ENCODE data around the gene EXOSC7.

EXOSC7 gene

GRCh38 chr3:45055411-45056143 lies 79.5 kb downstream of the EXOSC7 start:
- H3K4me3 ChIP-seq (replicated peaks; ENCODE audit: low read depth, low read length), result no peak overlapping the region
- TF ChIP-seq CTCF (IDR thresholded peaks at IDR 0.05; ENCODE audit: insufficient read depth, low read length, poor library complexity, severe bottlenecking), result peak; percentile 40
- H3K36me3 ChIP-seq (ENCODE audit: control insufficient read depth, insufficient read depth, low read length), result no peaks in the 10 kb centered on the region
- no peaks in the 10 kb centered on the region for H3K27me3 ChIP-seq (replicated peaks; ENCODE audit: control insufficient read depth, insufficient read depth, low read length)
- no peak for DNase-seq (ENCODE audit: extremely low read depth, insufficient read length)

DNA sequence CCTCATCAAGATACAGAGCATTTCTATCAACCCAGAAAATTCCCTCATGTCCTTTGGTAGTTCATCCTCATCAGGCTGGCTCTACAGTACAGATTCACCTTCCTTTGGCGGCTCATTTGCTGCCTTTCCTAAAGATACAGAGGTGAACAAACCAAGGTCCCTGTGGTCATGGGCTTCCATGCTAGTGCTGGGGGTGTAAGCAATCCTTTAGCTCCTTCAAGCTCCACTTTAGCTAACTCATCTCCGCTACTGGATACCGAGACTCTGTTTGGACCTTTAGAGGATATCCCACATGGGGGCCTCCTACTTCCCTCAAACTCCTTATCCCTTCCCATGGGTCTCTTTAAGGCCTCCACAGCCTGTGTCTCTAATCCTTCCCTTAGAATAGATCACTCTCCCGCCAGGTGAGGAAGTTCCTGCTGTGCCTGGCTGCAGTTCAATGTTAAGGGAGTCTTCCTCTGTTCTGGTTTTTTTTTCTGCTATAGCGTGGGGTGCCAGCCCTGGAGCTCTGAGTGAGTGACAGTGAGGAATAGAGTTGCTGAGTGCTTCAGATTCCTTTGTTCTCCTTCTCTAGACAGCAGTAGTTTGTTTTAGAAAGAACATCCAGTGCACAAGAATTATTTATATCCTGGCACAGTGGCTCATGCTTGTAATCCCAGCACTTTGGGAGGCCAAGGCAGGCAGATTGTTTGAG lies 80.7 kb downstream of the EXOSC7 start:
- Histone ChIP-seq H3K4me3 (replicated peaks; ENCODE audit: low read depth, low read length) (no peak overlapping the region), H3K36me3 (ENCODE audit: control insufficient read depth, insufficient read depth, low read length) (no peaks in the 10 kb centered on the region), H3K27me3 (replicated peaks; ENCODE audit: control insufficient read depth, insufficient read depth, low read length) (no peaks in the 10 kb centered on the region)
- DNase-seq (ENCODE audit: extremely low read depth, insufficient read length), result no peak
- no peak for TF ChIP-seq CTCF (IDR thresholded peaks at IDR 0.05; ENCODE audit: insufficient read depth, low read length, poor library complexity, severe bottlenecking)

- DNase-seq (ENCODE audit: extremely low read depth, insufficient read length), result no peak
- no peak overlapping the region for H3K4me3 ChIP-seq (replicated peaks; ENCODE audit: low read depth, low read length)
- no peaks in the 10 kb centered on the region for H3K27me3 ChIP-seq (replicated peaks; ENCODE audit: control insufficient read depth, insufficient read depth, low read length)
- TF ChIP-seq CTCF (IDR thresholded peaks at IDR 0.05; ENCODE audit: insufficient read depth, low read length, poor library complexity, severe bottlenecking), result no peak
- H3K36me3 ChIP-seq (ENCODE audit: control insufficient read depth, insufficient read depth, low read length), result no peaks in the 10 kb centered on the region
These were observed 81.5 kb downstream of the EXOSC7 start for GRCh38 chr3:45057557-45057956.

GRCh38 chr3:45059132-45059531 lies 83.1 kb downstream of the EXOSC7 start:
- DNase-seq (ENCODE audit: extremely low read depth, insufficient read length), result no peak
- Histone ChIP-seq H3K4me3 (replicated peaks; ENCODE audit: low read depth, low read length) (no peak overlapping the region), H3K27me3 (replicated peaks; ENCODE audit: control insufficient read depth, insufficient read depth, low read length) (no peaks in the 10 kb centered on the region), H3K36me3 (ENCODE audit: control insufficient read depth, insufficient read depth, low read length) (no peaks in the 10 kb centered on the region)
- no peak for TF ChIP-seq CTCF (IDR thresholded peaks at IDR 0.05; ENCODE audit: insufficient read depth, low read length, poor library complexity, severe bottlenecking)

- TF ChIP-seq CTCF (IDR thresholded peaks at IDR 0.05; ENCODE audit: insufficient read depth, low read length, poor library complexity, severe bottlenecking), result no peak
- no peak overlapping the region for H3K4me3 ChIP-seq (replicated peaks; ENCODE audit: low read depth, low read length)
- no peak for DNase-seq (ENCODE audit: extremely low read depth, insufficient read length)
- H3K36me3 ChIP-seq (ENCODE audit: control insufficient read depth, insufficient read depth, low read length), result no peaks in the 10 kb centered on the region
- H3K27me3 ChIP-seq (replicated peaks; ENCODE audit: control insufficient read depth, insufficient read depth, low read length), result no peaks in the 10 kb centered on the region
These were observed 84.3 kb downstream of the EXOSC7 start for GRCh38 chr3:45060165-45060892.

Data from GM06990 (cell line).